Retina (tissue), 1 donor: Measurements from ENCODE around the gene USO1.

ENCODE experiments used
- DNase-seq: peaks from one replicate; pipeline ENCODE4 v3.0.0-alpha.2; 2016

USO1 gene

GRCh38 chr4:75844151-75844662 is 119.8 kb downstream of the USO1 start:
- no peak for DNase-seq

GRCh38 chr4:75845992-75846391 is 121.6 kb downstream of the USO1 start:
- no peak for DNase-seq

GRCh38 chr4:75848171-75848760 is 123.9 kb downstream of the USO1 start:
- peak; percentile 66 for DNase-seq

- DNase-seq: no peak
Measured at GRCh38 chr4:75848891-75849290, 124.5 kb downstream of the USO1 start.

GRCh38 chr4:75849461-75849860 is 125.1 kb downstream of the USO1 start:
- no peak for DNase-seq

- no peak for DNase-seq
Measured at GRCh38 chr4:75858721-75859120, 134.3 kb downstream of the USO1 start.

- peak; percentile 21 for DNase-seq
Measured at GRCh38 chr4:75860606-75861005, 136.2 kb downstream of the USO1 start.
